Right atrium auricular region (tissue), 2 donors: ENCODE results near the gene LTO1. TPM values are rescaled to one million over a fixed set of nuclear protein-coding genes. Genes with fewer than 3 reads are reported as not detected.

Experiments
- DNase-seq: peaks from one replicate; pipeline ENCODE4 v3.0.0-alpha.2; 2019; ENCODE audit warnings: low spot score
- H3K27ac ChIP-seq, 2 donors: fragments of 200-600 bp; sonication (generic); 1 replicate in 1 of 2; 2 replicates in 1 of 2; pipeline ENCODE4 v1.5.1; 2016 to 2019
- H3K27me3 ChIP-seq, 2 donors: fragments of 200-600 bp; sonication (generic); one replicate each; pipeline versions ENCODE4 v1.5.1 to v1.6.0; 2017 to 2019
- H3K36me3 ChIP-seq: fragments of 200-600 bp; sonication (generic); one replicate; pipeline ENCODE4 v1.5.1; 2016
- H3K4me1 ChIP-seq, 2 donors: fragments of 200-600 bp; sonication (generic); one replicate each; pipeline versions ENCODE4 v1.5.1 to v1.6.0; 2017 to 2019
- H3K4me3 ChIP-seq, 2 donors: fragments of 200-600 bp; sonication (generic); 1 replicate in 1 of 2; 2 replicates in 1 of 2; pipeline ENCODE4 v1.5.1; 2017 to 2019; ENCODE audit warnings: mild to moderate bottlenecking in 1 of 2, moderate library complexity in 1 of 2
- H3K9me3 ChIP-seq, 2 donors: fragments of 200-600 bp; sonication (generic); one replicate each; pipeline ENCODE4 v1.5.1; 2019
- CTCF ChIP-seq, 2 donors: fragments of 200-600 bp; sonication (generic); IDR thresholded peaks; one replicate each; pipeline ENCODE4 v1.5.1; 2019; ENCODE audit warnings: antibody characterized with exemption in 2 of 2
- total RNA-seq, 2 donors: library from RNA; depleted of rRNA; stranded (reverse); fragments of >200 nt; gene quantifications; one replicate each; pipeline ENCODE4 v1.1.0, GENCODE V29; 2016

Gene LTO1
- total RNA-seq, 2 donors from 2014 or later = 4.7 to 6.0 TPM

DNA sequence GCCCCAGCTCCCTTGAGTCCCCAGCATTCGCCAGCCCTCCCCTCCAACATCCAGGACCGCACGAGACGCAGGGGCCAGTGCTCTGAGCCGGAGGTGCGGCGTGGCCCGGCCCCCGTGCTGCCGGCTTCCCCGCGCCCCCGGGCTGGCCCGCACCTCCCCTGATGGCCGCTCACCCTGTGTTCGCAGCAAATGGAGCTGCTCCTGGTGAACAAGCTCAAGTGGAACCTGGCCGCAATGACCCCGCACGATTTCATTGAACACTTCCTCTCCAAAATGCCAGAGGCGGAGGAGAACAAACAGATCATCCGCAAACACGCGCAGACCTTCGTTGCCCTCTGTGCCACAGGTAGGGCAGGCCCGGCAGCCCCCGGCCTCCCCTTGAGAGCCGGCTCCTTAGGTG lies 31.5 kb downstream of the LTO1 start:
- Histone ChIP-seq H3K36me3 (peaks cover 9% of the 10 kb centered on the region), H3K9me3 (no peaks in the 10 kb centered on the region), H3K27me3 (no peaks in the 10 kb centered on the region), H3K4me1 (peaks cover 0 to 61% of the 10 kb centered on the region in 2 donors), H3K4me3 (peak overlapping the region in 1 of 2 donors; percentile 80), H3K27ac (peak overlapping the region; percentile 94 to 97)
- no peak for DNase-seq
- TF ChIP-seq CTCF (IDR thresholded peaks at IDR 0.05) = peak; percentile 6 to 26

GRCh38 chr11:69642913-69643632 lies 32.1 kb downstream of the LTO1 start:
- peaks cover 0 to 67% of the 10 kb centered on the region in 2 donors for H3K4me1 ChIP-seq
- peak; percentile 79 for DNase-seq
- H3K27ac ChIP-seq = peak overlapping the region; percentile 94 to 97
- H3K4me3 ChIP-seq = peak overlapping the region; percentile 79 to 80
- no peaks in the 10 kb centered on the region for H3K9me3 ChIP-seq
- peaks cover 9% of the 10 kb centered on the region for H3K36me3 ChIP-seq
- H3K27me3 ChIP-seq = no peaks in the 10 kb centered on the region
- peak; percentile 81 to 97 for TF ChIP-seq CTCF (IDR thresholded peaks at IDR 0.05)

DNA sequence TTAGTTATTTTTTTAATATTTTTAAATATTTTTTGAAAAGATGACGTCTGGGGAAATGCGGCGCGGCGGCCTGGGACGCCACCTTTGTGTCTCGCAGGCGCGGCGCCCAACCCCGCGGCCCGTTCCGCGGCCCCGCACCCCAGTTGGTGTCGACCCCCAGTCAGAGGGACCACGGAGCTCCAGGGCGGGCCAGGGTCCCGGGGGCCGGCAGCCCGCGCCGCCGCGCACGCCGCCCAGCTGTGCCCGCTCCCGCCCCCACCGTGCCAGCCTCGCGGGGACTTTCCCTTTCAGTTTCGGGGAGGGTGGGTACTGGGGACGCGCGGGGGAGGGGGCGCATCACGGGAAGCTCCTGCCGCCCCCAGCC lies 32.6 kb downstream of the LTO1 start:
- no peak for TF ChIP-seq CTCF (IDR thresholded peaks at IDR 0.05)
- Histone ChIP-seq H3K36me3 (peaks cover 9% of the 10 kb centered on the region), H3K4me1 (peaks cover 0 to 73% of the 10 kb centered on the region in 2 donors), H3K27me3 (no peaks in the 10 kb centered on the region), H3K9me3 (no peaks in the 10 kb centered on the region), H3K4me3 (peak overlapping the region; percentile 79 to 80), H3K27ac (peak overlapping the region; percentile 94 to 97)
- DNase-seq = no peak

DNA sequence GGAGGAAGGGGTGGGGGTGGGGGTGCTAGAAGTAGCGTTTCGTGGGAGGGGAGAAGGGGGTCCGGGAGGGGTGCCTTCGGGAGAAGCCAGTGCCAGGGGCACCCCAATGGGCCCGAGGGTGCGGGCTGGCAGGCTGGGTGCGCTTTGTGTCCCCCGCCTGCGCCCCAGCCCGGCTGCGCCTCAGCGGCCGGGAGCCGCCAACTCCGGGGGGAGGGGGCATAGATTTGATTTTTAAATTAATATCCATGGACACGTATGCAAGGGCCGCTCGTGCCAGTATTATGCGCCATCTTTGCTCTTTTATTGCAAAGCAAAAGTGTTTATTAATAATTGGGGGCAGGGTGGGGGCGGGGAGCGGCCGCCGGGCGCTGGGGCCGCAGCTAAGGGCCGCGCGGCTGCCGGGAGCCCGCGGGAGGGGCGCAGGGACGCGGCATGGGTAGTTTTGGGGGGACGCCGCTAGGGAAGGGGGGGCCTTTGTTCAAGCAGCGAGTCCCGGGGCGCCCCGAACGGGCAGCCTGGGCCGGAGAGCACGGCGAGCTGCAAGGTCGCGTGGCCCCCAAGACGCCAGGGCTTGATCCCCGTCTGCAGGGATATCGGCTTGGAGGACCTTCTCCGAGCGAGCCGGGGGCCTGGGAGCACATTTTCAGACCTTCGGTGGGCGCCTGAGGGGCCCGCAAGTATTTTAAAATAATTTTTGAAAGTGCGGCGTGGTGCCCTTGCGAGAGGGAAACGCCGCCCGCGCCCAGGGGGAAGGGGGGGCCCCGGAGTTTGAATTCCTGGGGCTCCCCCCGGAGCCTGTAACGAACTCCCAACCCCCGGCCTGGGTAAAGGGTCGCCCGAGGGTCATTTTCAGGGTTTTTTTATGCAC lies 33.2 kb downstream of the LTO1 start:
- H3K4me1 ChIP-seq = peaks cover 0 to 75% of the 10 kb centered on the region in 2 donors
- H3K27me3 ChIP-seq = no peaks in the 10 kb centered on the region
- H3K27ac ChIP-seq = peak overlapping the region; percentile 94 to 97
- no peak for TF ChIP-seq CTCF (IDR thresholded peaks at IDR 0.05)
- H3K36me3 ChIP-seq = peaks cover 9% of the 10 kb centered on the region
- no peak for DNase-seq
- H3K4me3 ChIP-seq = peak overlapping the region; percentile 79 to 80
- no peaks in the 10 kb centered on the region for H3K9me3 ChIP-seq

- Histone ChIP-seq H3K9me3 (no peaks in the 10 kb centered on the region), H3K36me3 (peaks cover 9% of the 10 kb centered on the region), H3K4me3 (peak within 1 kb of the TSS; percentile 79 to 80), H3K4me1 (peaks cover 0 to 75% of the 10 kb centered on the region in 2 donors), H3K27me3 (no peaks in the 10 kb centered on the region), H3K27ac (peak within 1 kb of the TSS; percentile 94 to 97)
- DNase-seq = peak; percentile 73
- peak in 1 of 2 donors; percentile 35 for TF ChIP-seq CTCF (IDR thresholded peaks at IDR 0.05)
These were observed 34.1 kb downstream of the LTO1 start, which contains the start of gene CCND1 for GRCh38 chr11:69640995-69641581. CCND1 (plus strand) TSS chr11:69641156; CDS start chr11:69641314, 158 bp downstream.
